Measurements from ENCODE around the gene PTGER3. TPM values are rescaled to one million over a fixed set of nuclear protein-coding genes. Genes with fewer than 3 reads are reported as not detected.

PTGER3 gene
- total RNA-seq, 1 donor from 2014 or later, result 3.3 TPM

DNA sequence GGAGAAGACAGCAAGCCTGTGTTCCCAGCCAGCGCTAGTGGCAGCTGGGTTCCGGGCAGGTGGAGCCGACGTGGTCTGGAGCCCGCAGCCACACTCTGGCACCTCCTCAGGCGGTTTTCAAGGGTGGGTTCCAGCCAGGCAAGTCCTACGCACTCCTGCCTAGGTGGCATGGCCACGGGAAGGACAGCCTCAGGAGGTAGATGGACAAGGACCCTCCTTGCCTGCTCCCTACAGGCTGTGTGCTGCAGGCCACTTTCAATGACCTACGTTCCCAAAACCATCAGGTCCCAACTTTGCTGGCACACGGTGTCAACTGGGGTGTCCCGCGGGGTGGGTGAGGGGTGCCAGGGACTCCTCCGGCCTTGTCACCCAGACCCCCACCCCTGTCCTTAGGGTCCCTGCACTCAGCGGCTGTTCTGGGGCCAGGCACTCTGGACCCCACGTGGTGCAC is 6.7 kb upstream of the PTGER3 start:
- intact Hi-C loops (cut with micrococcal nuclease), result no loop called here
- ATAC-seq, result peak; percentile 40
- peak; percentile 22 for DNase-seq

DNA sequence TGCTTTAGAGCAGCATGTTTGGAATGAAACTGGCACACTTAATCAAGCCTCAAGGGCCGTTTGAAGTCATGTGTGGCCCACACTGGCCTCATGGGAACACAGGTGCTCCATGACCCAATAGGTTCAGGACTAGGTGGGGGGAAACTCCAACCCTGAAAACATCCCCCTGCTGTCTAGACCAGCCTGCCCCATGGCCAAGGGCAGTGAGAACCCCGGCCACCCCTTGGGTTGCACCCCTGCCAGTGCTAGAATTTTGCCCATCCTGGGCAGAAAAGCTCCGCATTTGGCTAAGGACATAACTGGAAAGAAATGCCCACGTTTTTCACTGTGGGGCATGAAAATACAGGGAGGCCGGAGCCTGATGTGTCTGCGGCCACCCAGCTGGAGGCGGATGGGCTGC is 6.1 kb upstream of the PTGER3 start:
- DNase-seq (no peak), ATAC-seq (no peak)

DNA sequence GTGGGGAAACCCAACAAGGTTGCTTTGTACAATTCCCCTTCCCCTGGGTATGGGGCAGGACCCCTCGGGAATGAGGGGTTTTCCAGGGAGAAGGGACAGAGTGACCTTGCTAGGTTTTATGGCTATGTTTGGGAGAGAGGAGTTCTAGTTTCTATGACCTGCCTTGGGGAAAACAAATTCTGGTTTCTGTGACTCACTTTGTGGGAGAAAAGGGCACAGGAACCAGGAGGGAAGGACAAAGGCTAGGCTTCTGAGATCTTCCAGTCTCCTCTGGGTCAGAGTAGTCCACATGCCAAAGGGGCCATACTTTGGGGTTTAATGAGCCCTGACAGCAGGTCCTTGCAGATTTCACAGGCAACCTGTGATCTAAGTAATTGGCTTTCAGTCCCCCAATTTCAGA is 5.5 kb upstream of the PTGER3 start:
- intact Hi-C loops (cut with micrococcal nuclease), result no loop called here
- DNase-seq (no peak), ATAC-seq (no peak)

More for the DNA sequence above, 6.1 kb upstream of the PTGER3 start:
- intact Hi-C loops (cut with micrococcal nuclease), result no loop called here

DNA sequence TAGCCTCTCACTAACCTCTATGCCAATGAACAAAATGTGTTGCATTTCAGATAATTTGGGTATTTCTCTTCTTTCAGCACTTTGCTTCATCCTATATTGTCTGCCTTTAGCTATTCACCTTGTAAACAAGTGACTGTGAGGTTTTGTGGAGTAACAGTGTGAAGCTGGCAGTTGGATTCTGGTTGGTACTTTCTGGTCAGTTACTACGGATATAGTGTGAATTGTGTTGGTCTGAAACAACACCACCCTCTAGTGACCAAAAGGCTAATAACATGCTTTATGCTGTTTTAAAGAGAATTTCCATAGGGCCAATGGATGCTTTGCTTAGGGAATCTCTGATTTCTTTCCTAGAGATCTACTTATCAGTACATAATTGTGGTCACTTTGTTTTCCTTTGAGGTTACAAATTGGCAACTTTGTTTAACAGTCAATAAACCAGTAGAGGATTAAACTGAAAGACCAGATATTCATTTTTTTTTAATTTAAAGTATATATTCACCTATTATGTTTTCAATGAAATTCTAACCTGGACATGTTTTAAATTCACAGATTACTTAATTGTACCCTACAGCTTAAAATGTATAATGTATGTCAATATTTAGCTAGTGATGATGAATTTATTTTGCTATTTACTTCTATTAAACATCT is 2.5 kb upstream of the PTGER3 start:
- ATAC-seq, result peak; percentile 39
- intact Hi-C loops (cut with micrococcal nuclease), result loop anchor here (2.0 kb wide), 2 partner anchors 365 to 521 kb away; no protein-coding TSS in a partner anchor

DNA sequence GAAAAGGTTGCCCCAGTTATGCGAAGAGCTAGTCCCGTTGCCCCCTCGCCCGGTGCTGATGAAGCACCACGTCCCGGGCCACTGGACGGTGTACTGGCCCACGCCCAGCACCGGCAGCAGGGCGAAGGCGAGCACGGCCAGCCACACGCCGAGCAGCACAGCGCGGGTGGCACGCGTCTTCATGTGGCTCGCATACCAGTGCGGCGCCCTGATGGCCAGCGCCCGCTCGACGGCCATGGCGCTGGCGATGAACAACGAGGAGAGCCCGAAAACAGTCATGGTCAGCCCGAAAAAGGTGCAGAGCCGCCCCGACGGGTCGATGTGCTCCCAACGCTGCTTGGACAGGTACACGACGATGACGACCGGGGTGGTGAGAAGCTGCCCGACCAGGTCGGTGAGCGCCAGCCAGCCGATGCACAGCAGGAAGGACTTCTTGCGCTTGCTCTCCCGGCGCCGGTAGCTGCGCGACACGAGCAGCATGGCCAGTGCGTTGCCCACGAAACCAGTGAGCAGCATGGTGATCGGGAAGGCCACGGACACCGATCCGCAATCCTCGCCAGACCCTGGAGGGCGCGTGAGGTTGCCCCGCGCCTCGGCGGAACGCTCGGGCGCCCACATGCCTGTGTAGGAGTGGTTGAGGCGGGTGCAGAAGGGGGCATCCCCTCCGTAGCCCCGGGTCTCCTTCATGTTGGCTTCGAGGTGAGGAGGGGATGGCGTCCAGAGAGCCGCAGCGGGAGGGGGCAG is 553 bp downstream of the PTGER3 start:
- peak; percentile 64 for ATAC-seq
- peak; percentile 37 for DNase-seq
- intact Hi-C loops (cut with micrococcal nuclease), result no loop called here

More for the DNA sequence above, 2.5 kb upstream of the PTGER3 start:
- DNase-seq, result no peak

DNA sequence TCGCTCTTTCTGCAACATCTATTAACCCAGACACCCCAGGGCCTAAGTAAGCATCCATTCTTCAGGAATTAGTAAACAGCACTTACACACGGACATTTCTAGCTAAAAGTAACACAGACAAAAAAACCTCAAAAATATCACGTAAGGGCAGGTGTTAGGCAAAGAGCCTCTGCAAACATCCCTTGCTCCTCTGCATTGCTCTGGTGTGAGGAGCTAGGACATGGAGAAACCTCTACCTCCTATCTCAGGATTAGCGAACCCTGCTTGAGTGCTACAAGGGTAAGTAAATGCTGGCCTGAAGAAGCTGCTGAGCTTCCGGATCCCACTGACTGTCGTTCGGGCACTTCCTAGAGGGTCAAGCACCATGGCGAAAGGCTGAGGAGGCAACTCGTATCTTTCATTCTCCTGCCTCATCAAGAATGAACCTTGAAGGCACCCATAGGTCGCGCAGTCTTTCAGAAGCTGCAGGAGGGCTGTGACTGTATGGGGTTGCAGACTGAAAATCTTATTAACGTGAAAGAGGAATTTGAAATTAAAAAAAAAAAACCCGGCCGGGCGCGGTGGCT is 2.1 kb downstream of the PTGER3 start:
- intact Hi-C loops (cut with micrococcal nuclease), result no loop called here
- DNase-seq, result no peak
- ATAC-seq, result no peak

DNA sequence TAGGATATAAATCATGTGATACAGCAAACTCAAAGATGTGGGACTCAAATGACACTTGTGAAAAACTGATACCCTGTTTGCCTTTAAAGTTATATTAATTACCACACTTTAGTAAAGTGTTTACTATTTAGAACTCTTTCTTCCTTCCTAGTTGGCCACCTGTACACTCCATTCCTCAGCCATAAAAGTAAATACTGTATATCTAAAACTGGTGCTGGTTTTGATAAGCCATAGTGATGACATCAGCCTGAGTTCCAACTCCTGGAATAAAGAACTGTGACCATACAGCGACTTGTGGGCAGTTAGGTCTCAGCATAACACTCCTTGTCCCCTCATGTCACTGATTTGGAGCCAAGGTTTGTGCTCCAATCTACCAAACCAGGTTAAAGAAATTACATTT is 2.8 kb downstream of the PTGER3 start:
- intact Hi-C loops (cut with micrococcal nuclease), result no loop called here
- no peak for ATAC-seq
- no peak for DNase-seq

DNA sequence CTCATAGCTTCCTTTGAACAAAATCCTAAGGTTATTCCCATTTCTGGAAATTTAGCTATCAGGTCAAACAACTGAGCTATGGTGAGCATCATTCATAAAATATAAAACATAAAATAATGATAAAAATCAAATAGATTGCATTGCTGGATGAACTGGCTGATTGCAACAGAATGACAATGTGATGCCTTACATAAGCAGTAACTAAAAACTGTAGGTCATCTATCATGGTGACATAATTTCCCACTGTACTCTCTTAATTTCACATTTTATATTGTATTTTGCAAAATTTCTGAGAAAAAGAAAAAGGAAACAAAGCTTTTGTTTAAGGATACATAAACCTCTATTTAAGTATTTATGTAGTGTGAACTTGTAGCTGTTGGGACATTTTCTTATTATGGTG is 4.6 kb downstream of the PTGER3 start:
- ATAC-seq, result no peak
- intact Hi-C loops (cut with micrococcal nuclease), result no loop called here
- DNase-seq, result no peak

DNA sequence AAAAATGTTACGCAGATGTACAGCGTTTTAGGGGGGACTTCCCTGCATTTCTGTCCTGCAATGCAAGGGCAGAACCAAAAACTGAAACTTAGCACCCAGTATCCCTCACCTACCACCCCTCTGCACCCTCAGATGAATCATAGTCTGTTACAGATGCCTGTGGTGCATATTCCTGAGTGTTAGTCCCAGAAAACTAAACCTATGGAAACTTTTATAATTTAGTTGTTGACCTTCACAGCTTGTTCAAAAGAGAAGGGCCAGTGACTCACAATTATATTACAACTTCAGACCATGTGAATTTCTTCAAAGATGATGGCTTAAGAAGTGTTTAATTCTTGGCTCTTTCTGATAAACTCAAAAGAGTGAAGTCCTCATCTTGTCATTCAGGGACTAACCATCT is 5.8 kb downstream of the PTGER3 start:
- no peak for DNase-seq
- intact Hi-C loops (cut with micrococcal nuclease), result no loop called here
- ATAC-seq, result no peak

DNA sequence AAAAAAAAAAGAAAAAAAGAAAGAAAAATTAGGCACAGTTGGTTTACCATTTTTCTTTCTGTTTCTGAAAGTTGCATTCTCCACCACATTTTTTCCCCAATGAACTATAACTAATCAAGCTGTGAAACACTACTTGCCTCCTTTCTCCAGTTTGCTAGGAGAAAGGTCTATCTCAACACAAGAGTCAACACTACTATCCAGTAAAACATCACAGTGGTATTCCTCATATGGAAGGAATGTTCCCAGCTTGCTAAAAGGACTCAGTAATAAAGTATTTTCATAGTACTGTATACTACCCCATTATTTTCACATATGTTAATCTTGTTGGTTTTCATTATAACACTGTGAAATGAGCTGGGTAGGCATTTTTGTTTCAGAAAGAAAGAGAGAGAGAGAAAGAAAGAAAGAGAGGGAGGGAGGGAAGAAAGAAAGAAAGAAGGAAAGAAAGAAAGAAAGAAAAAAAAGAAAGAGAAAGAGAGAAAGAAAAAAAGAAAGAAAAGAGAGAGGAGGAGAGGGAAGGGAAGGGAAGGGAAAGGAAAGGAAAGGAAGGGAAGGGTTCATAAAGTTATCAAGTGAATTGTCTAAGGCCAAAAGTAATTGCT is 7.9 kb downstream of the PTGER3 start:
- no peak for ATAC-seq
- intact Hi-C loops (cut with micrococcal nuclease), result no loop called here

DNA sequence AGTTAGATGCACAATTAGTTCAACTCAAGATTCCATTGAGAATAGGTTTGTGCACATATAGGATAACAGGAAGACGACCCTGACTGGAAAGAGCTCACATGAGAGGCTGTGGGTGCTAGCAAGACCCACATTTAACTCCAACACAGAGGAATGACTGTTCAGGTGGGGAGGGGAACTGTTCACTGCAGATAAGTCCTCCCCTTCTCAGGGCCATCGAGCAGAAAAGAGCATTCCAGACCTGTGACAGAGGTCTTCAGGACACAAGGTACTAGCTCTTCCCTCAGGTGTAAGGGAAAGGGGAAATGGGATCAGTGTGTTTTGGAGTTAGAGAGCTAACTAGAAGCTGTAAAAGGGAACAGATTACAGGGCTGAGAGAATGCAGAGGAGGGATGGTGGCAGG is 8.7 kb downstream of the PTGER3 start:
- intact Hi-C loops (cut with micrococcal nuclease), result no loop called here
- ATAC-seq (no peak), DNase-seq (no peak)

More for the DNA sequence above, 7.9 kb downstream of the PTGER3 start:
- DNase-seq, result no peak

DNA sequence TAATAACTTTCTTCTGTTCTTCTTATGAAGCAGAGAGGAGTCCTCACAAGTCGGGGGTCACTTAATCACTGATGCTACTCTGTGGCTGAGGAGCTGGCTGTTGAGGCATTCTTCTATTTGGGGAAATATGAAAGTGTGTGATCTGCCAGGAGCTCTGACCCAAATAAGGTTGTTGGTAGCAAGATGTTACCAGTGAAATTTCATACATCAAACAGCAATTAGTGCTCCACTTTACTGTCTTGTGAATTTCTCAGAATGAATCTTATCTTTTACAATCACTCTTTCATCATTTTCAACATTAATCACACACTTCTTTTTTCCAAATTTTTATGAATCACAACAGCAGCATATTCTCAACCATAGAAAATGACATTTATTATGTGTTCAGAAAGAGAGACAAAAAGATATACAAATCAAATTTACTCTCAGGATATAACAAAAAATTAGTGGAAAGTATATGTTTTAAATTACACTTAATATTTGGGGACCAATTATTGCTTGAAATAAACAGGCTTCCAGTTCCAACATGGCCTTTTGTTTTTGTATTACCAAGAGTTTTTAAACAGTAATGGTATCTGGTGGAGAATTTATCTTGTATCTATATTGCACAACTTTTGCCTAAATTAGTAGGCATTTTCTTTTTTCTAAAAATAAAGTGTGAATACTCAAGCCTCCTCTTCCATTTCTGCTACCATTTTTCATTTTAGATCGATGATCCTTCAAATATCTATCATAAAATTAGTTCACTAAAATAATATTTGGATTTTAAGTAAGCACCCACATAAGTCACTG is 9.6 kb downstream of the PTGER3 start:
- ATAC-seq (no peak), DNase-seq (no peak)
- intact Hi-C loops (cut with micrococcal nuclease), result no loop called here

DNA sequence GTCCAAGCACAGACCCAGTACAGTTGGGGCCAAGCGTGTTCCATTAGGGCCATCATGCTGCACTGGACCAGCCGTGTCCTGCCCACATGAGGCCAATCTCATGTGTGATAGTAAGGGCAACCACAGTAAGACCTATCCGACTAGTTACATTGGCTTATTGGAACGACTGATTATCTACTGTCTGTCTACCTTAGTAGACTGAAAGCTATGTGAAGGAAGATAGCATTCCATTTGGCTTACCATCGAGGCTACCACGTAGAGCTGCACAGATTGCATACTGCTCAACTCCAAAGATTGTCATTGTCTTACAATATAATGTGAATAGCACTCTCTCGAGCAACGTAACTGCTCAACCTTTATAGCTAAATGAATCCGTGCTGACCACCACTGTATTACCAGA is 10.6 kb downstream of the PTGER3 start:
- DNase-seq, result no peak
- ATAC-seq, result no peak
- intact Hi-C loops (cut with micrococcal nuclease), result no loop called here

DNA sequence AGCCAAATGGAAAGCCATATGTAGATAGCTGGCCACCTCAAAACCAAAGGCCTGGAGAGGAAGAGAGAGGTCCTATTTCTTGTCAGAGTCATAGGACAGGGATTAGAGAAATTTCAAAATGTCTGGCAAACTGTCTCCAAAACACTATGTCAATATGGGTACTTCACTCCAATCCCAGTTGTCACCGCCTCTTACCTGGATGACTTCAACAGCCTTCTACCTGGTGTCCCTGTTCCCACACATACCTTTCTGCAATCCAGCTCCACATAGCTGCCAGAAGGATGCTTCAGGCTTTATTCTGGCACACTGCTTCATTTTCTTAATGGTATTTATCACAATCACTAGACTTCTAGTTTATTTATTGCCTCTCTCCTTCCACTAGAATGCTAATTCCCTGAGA is 14.5 kb downstream of the PTGER3 start:
- DNase-seq, result no peak
- ATAC-seq, result no peak
- intact Hi-C loops (cut with micrococcal nuclease), result no loop called here

DNA sequence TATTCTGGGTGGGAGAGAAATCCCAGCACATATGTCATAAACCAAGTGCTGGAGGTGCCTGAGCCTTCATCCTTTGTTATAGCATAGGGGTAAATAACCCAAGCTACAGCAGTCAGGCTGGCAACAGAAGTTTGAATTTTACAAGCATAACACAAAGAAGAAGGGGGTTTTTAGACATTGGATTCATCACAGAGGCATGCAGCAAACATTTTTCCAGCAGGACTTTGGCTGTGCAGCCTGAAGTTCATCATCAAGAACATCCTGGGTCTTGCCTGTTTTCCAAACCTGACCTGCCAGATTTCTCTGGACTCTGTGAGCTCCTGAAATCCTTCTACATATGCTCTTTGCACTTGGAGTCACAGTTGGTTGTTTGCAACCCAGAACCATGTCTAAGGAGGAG is 16.2 kb downstream of the PTGER3 start:
- intact Hi-C loops (cut with micrococcal nuclease), result no loop called here
- DNase-seq (no peak), ATAC-seq (no peak)

DNA sequence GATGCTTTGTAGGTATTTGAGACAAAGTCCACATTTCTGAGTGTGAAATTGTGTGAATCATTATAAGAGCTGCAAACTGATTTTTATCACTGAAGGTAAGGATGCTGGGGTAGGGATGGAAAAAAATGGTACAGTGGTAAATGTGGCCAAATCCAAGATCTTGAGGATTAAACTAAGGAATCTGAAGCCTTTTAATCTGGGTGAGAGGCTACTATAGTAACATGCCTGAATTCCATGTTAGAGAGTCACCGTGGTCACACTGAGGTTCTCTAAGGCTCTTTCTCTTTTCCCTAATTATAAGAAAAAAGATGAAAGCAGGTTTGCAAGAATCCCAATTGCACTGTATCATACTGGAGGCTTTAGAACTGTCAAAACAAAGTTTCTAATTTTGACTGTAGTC is 17.6 kb downstream of the PTGER3 start:
- DNase-seq (no peak), ATAC-seq (no peak)
- intact Hi-C loops (cut with micrococcal nuclease), result no loop called here

DNA sequence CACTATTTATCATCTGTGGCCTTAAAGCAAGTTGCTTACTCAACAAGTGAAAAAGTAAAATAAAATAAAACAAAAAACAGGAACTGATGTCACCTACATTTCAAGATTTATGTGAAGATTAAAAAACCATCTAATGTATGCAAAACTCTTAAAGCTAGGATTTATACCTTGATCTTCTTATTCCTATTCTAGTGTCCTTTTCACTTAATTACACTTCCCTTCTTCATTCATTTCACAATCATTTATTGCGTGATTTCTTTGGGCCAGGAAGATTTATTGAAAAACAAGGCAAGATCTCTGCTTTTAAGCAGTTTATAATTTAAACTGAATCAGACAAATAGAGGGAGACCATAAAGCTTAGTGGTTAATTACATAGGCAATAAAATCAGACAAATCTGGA is 18.6 kb downstream of the PTGER3 start:
- ATAC-seq (no peak), DNase-seq (no peak)
- intact Hi-C loops (cut with micrococcal nuclease), result no loop called here

DNA sequence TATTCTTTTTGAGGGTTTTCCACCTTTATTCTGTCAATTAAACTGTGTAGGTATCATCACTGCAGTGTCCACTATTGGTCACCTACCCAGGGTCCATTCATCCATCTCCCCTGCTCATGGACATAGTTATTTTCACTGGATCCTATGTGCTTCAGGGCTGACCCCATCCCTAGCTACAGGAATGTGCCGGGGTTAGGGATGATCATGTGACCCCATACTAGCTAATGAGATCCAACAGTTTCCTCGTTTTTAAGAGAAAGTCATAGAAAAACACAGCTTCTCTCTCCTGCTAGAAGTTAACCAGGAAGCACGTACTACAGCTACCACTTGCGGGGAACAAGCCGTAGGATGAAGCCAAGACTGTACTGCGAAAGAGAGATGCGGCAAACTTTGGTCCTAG is 19.6 kb downstream of the PTGER3 start:
- intact Hi-C loops (cut with micrococcal nuclease), result no loop called here
- no peak for DNase-seq
- ATAC-seq, result no peak

DNA sequence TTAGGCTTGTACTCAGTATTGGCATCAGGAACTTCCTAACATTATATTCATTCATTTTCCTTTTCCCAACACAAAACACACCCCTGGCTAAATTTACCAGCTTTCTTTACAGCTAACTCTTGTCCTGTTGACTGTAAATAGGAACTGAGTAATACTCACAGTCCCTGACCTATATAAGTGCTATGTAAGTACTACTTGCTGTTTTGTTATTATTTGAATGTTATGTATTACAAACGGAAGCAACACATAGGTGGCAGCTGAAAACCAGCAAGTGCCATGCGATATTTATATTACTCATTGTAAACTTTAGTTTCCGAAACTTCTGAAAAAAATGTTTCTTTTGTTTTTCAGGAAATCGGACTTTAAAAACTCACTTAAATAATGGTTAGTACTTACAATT is 21.5 kb downstream of the PTGER3 start:
- intact Hi-C loops (cut with micrococcal nuclease), result no loop called here
- ATAC-seq (no peak), DNase-seq (no peak)

DNA sequence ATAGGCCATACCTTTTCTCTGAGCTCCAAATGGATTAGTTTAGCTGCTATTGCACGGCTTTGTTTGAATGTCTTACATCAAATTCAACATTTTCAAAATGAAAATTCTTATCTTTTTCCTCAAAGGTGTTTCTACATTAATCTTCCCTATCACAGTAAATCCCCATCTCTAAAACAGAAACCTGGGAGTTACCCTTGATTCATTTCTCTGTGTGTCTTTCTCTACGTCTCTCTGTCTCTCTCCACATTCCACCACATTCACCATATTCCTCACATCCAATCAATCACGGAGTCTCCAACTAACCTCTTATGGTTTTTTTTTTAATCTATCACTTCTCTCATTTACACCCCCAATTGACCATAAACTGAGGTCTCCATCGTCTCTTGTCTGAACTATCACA is 24.1 kb downstream of the PTGER3 start:
- DNase-seq, result no peak
- intact Hi-C loops (cut with micrococcal nuclease), result no loop called here
- no peak for ATAC-seq

Data from left ventricle myocardium superior (tissue), 1 donor.